Measurements from ENCODE around the gene KCNIP4. TPM values are rescaled to one million over a fixed set of nuclear protein-coding genes. Genes with fewer than 3 reads are reported as not detected.
A peak's percentile ranks its signal among the peaks of the same experiment; 100 is the strongest.

Gene KCNIP4
- total and polyA plus RNA-seq, 10 of the 15 experiments (the other 5 are each of a cell fraction or from before 2014, with no cell fraction given) = 0.03 to 0.23 (median 0.13) TPM; not detected in 7

DNA sequence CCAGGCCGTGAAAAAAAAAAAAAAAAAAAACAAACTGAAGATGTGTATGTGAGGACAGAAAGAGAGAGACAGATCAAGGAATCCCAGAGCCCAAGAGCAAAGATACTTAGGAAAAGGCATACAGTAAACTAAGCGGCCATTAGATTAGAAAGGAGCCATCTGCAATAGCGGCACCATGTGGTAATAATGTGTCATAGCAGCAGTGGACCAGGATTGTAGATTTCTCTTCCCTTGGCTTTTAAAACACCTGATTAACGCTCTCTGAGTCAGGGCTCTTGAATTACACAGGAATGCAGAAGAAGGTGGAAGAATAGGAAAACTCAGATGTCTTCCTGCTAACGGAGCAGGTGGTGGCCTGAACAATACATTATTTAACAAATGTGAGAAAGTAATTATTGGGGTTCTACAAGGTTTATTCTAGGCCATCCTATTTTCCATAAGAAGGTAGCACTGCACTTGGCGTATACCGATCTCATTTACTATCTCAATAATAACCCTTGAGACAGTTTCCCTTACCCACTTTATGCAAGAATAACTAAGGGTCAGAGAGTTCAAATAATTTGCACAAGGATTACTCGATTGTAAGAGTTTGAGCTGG is 182.7 kb downstream of the KCNIP4 start (continued):
- TF ChIP-seq CREB1 (IDR thresholded peaks at IDR 0.05; ENCODE audit: low read depth) = no peak
- no peak for TF ChIP-seq ATF3 (IDR thresholded peaks at IDR 0.05; ENCODE audit: borderline replicate concordance, extremely low read depth, low read depth, low read length)
- TF ChIP-seq NFIC (IDR thresholded peaks at IDR 0.05; ENCODE audit: low read depth, low read length) = no peak
- peak; percentile 67 for TF ChIP-seq SMC3 (IDR thresholded peaks at IDR 0.05; ENCODE audit: borderline replicate concordance, low read length)

DNA sequence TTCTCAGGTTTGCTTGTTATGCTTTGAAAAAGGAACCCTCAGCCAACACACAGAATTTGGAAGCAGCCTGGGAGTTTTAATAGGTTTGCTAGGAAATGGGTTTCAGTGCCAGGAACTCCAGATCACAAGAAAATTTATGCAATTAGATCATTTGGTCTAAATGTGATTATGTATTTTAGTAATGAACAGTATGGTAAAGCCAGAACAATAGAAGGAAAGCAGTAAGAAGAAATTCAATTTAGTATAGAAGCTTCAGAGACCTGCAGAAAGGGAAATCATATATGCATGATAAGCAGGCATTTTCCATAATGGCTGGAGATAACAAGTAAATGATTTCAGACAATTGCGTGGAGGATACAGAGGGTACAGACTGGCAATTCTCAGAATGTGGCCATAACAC is 184.7 kb downstream of the KCNIP4 start:
- RAD21 ChIA-PET (ENCODE audit: unreplicated experiment) = no interaction called here
- TF ChIP-seq FOS (IDR thresholded peaks at IDR 0.05; ENCODE audit: borderline replicate concordance, extremely low read depth, insufficient read length) (no peak), NR2C2 (IDR thresholded peaks at IDR 0.05; ENCODE audit: borderline replicate concordance, control insufficient read depth, insufficient read length, low read depth) (no peak), KAT2A (conservative IDR thresholded peaks at IDR 0.05; ENCODE audit: control insufficient read depth, low read depth, low read length) (no peak), SREBF2 (IDR thresholded peaks at IDR 0.05; ENCODE audit: low read length) (no peak), ZNF384 (IDR thresholded peaks at IDR 0.05; ENCODE audit: borderline replicate concordance, low read depth, low read length) (no peak), SUZ12 (IDR thresholded peaks at IDR 0.05; ENCODE audit: unreplicated experiment) (no peak), CEBPB (IDR thresholded peaks at IDR 0.05; ENCODE audit: borderline replicate concordance in 1 of 2, low read depth in 2 of 2, low read length in 2 of 2) (no peak), SIN3A (IDR thresholded peaks at IDR 0.05; ENCODE audit: low read depth, low read length) (no peak), ATF3 (IDR thresholded peaks at IDR 0.05; ENCODE audit: borderline replicate concordance, extremely low read depth, low read depth, low read length) (no peak), ZNF217 (IDR thresholded peaks at IDR 0.05) (no peak), E2F4 (IDR thresholded peaks at IDR 0.05; ENCODE audit: low read depth, low read length) (no peak), ZBED1 (IDR thresholded peaks at IDR 0.05; ENCODE audit: borderline replicate concordance) (no peak), NFXL1 (IDR thresholded peaks at IDR 0.05; ENCODE audit: borderline replicate concordance) (no peak)
- H3K9me3 ChIP-seq (replicated peaks; ENCODE audit: control insufficient read depth, insufficient read depth, low read length) = no peaks in the 10 kb centered on the region
- no peak overlapping the region for H3K4me2 ChIP-seq (ENCODE audit: control insufficient read depth, insufficient read depth)
- DNase-seq (ENCODE audit: low read depth, low spot score) (no peak), FAIRE-seq (no peak), ATAC-seq (no peak)
- H3K79me2 ChIP-seq (ENCODE audit: control insufficient read depth, insufficient read depth, low read length) = no peaks in the 10 kb centered on the region
- in situ Hi-C loops (cut with MboI) (loop anchor here (10.0 to 25.0 kb wide), 2 partner anchors 989 to 1352 kb away; no protein-coding TSS in a partner anchor), intact Hi-C loops (cut with micrococcal nuclease; ENCODE audit: unreplicated experiment) (loop anchor here (10.0 kb wide), 1 partner anchor 1339 kb away; no protein-coding TSS in a partner anchor)
- no peaks in the 10 kb centered on the region; the same call in 1 of the 2 replicates for H4K20me1 ChIP-seq (ENCODE audit: control insufficient read depth, insufficient read depth)
- no peak overlapping the region for H3K27ac ChIP-seq (ENCODE audit: control insufficient read depth, insufficient read depth)
- no peak overlapping the region for H3K4me3 ChIP-seq
- CTCF ChIA-PET = interaction anchor here (0.8 to 6.0 kb wide), 8 partner anchors 9 to 990 kb away, joined by 3 to 105 read pairs (median 3); no protein-coding TSS in a partner anchor
- no peaks in the 10 kb centered on the region for H3K27me3 ChIP-seq (replicated peaks in 1 of 2; ENCODE audit: control insufficient read depth in 2 of 2, insufficient read depth in 2 of 2, low read length in 1 of 2)
- 64% methylated on average over 1 of the region's 1 CpG for WGBS (ENCODE audit: insufficient coverage, insufficient replicate concordance, low lambda C conversion rate, missing lambda C conversion rate)
- no peaks in the 10 kb centered on the region for H3K4me1 ChIP-seq (ENCODE audit: control insufficient read depth, insufficient read depth, low read length)
- POLR2A ChIA-PET = no interaction called here
- BruUV-seq (replicated peaks) = no TSS peak
- no peak overlapping the region for H2AFZ ChIP-seq (ENCODE audit: control insufficient read depth, low read depth, low read length)
- SMC1A ChIA-PET (ENCODE audit: uncharacterized antibody, unreplicated experiment) = interaction anchor here (0.7 to 1.8 kb wide), 3 partner anchors 10 to 252 kb away, joined by 3 to 5 read pairs (median 3); no protein-coding TSS in a partner anchor
- no peak overlapping the region for H3K9ac ChIP-seq (ENCODE audit: control insufficient read depth, insufficient read depth, low read length)
- no peaks in the 10 kb centered on the region for H3K36me3 ChIP-seq (ENCODE audit: control insufficient read depth in 2 of 2, insufficient read depth in 2 of 2, low read length in 1 of 2)

Data from GM12878 (cell line).